B cell (primary cell): Measurements from ENCODE around the gene S1PR1. TPM values are rescaled to one million over a fixed set of nuclear protein-coding genes. Genes with fewer than 3 reads are reported as not detected.

Experiments
- ATAC-seq: fragments of 200-7000 bp; cut with Tn5 transposase; one replicate; pipeline ENCODE4 v1.10.0; 2021; ENCODE audit warnings: low read depth, mild to moderate bottlenecking, moderate number of reproducible peaks, moderate library complexity
- CTCF ChIA-PET: fragments of 350-600 bp; sonication (Branson Sonifier 250); formaldehyde crosslinking; loops from one replicate; lab custom pipeline; 2021; ENCODE audit warnings: antibody characterized with exemption, inconsistent platforms; lab: Charles Lee
- POLR2A ChIA-PET: fragments of 350-600 bp; sonication (Branson Sonifier 250); formaldehyde crosslinking; loops from one replicate; lab custom pipeline; 2021; ENCODE audit warnings: antibody characterized with exemption; lab: Charles Lee
- DNase-seq: peaks from one replicate; pipeline ENCODE4 v3.0.0; 2013
- H2AFZ ChIP-seq: 2 replicates; pipeline ENCODE4 v1.6.1; 2012; ENCODE audit warnings: mild to moderate bottlenecking, low read depth, low read length; ENCODE audit not compliant: insufficient read depth, poor library complexity, severe bottlenecking
- H3K27ac ChIP-seq, 2 donors: 1 replicate in 1 of 2; 2 replicates in 1 of 2; pipeline ENCODE4 v1.5.1; 2012 to 2013; ENCODE audit warnings: low read length in 2 of 2, mild to moderate bottlenecking in 2 of 2, moderate library complexity in 1 of 2
- H3K27me3 ChIP-seq, 4 experiments: fragments of 200-600 bp in 1 of 4; sonication (generic) in 1 of 4; replicated peaks in 1 of 4; 1 replicate in 2 of 4; 2 replicates in 2 of 4; pipeline versions ENCODE4 v1.6.1 to v1.7.0; 2013 to 2016; ENCODE audit warnings: low read length in 3 of 4, mild to moderate bottlenecking in 2 of 4, mixed read lengths in 1 of 4, moderate library complexity in 1 of 4; ENCODE audit not compliant: insufficient read depth in 4 of 4, control insufficient read depth in 3 of 4; ENCODE audit errors: control extremely low read depth in 1 of 4
- H3K36me3 ChIP-seq, 2 experiments: replicated peaks in 1 of 2; 1 replicate in 1 of 2; 2 replicates in 1 of 2; pipeline versions ENCODE4 v1.6.1 to v1.7.1; 2013; ENCODE audit warnings: low read length in 1 of 2; ENCODE audit not compliant: insufficient read depth in 2 of 2, control insufficient read depth in 1 of 2; ENCODE audit errors: control extremely low read depth in 1 of 2, extremely low read depth in 1 of 2
- H3K4me1 ChIP-seq, 2 donors: fragments of 200-600 bp in 1 of 2; sonication (generic) in 1 of 2; 1 replicate in 1 of 2; 2 replicates in 1 of 2; pipeline versions ENCODE4 v1.5.1 to v1.6.1; 2013 to 2017; ENCODE audit warnings: low read length in 2 of 2; ENCODE audit not compliant: control insufficient read depth in 2 of 2, insufficient read depth in 2 of 2
- H3K4me2 ChIP-seq: replicated peaks from 2 replicates; pipeline ENCODE3; 2012; ENCODE audit warnings: mild to moderate bottlenecking, low read depth, low read length; ENCODE audit not compliant: poor library complexity, severe bottlenecking
- H3K4me3 ChIP-seq, 5 experiments: fragments of 200-600 bp in 1 of 5; sonication (generic) in 1 of 5; 1 replicate in 3 of 5; 2 replicates in 2 of 5; pipeline versions ENCODE4 v1.5.1 to v1.7.0; 2011 to 2016; ENCODE audit warnings: low read length in 4 of 5, mild to moderate bottlenecking in 4 of 5, low read depth in 2 of 5, control low read depth in 1 of 5, moderate library complexity in 1 of 5; ENCODE audit not compliant: insufficient read depth in 1 of 5; ENCODE audit errors: control extremely low read depth in 1 of 5, extremely low read depth in 1 of 5
- H3K79me2 ChIP-seq: fragments of 200-600 bp; sonication (generic); one replicate; pipeline ENCODE4 v1.6.0; 2016; ENCODE audit warnings: low read length; ENCODE audit not compliant: control insufficient read depth, insufficient read depth
- H3K9ac ChIP-seq: fragments of 200-600 bp; sonication (generic); 2 replicates; pipeline ENCODE4 v1.6.1; 2017; ENCODE audit warnings: mild to moderate bottlenecking, low read length, moderate library complexity
- H3K9me3 ChIP-seq, 3 donors: one replicate each; pipeline versions ENCODE4 v1.6.1 to v1.7.1; 2013; ENCODE audit warnings: low read length in 2 of 3; ENCODE audit not compliant: control insufficient read depth in 2 of 3, insufficient read depth in 1 of 3; ENCODE audit errors: control extremely low read depth in 1 of 3
- H4K20me1 ChIP-seq: 2 replicates; pipeline ENCODE4 v1.6.0; 2012; ENCODE audit warnings: mild to moderate bottlenecking, low read length; ENCODE audit not compliant: insufficient read depth, control insufficient read depth, poor library complexity, severe bottlenecking
- H3K27ac Mint-ChIP-seq: one replicate; pipeline ENCODE4 v1.8.0; 2021; ENCODE audit warnings: mixed read lengths
- H3K27me3 Mint-ChIP-seq: one replicate; pipeline ENCODE4 v1.8.0; 2021; ENCODE audit warnings: mixed read lengths
- H3K4me1 Mint-ChIP-seq: one replicate; pipeline ENCODE4 v1.8.0; 2021; ENCODE audit warnings: mixed read lengths
- H3K4me3 Mint-ChIP-seq: one replicate; pipeline ENCODE4 v1.8.0; 2021; ENCODE audit warnings: mixed read lengths
- H3K9me3 Mint-ChIP-seq: one replicate; pipeline ENCODE4 v1.8.0; 2022; ENCODE audit warnings: mixed read lengths; ENCODE audit not compliant: insufficient read depth
- EZH2 ChIP-seq: IDR thresholded peaks from 2 replicates; pipeline ENCODE4 v1.6.1; 2012; ENCODE audit warnings: borderline replicate concordance, low read depth, mild to moderate bottlenecking, moderate library complexity, low read length; ENCODE audit not compliant: insufficient read depth, poor library complexity, severe bottlenecking
- WGBS: methylation state at CpG from one replicate; pipeline ENCODE4 v1.1.5; 2013; ENCODE audit warnings: missing lambda C conversion rate; ENCODE audit not compliant: insufficient coverage; 5-methylcytosine and 5-hydroxymethylcytosine counted together
- intact Hi-C: fragments of 100-400 bp; cut with micrococcal nuclease; formaldehyde crosslinking; loops from one replicate; pipeline ENCODE4 v1.10.0; 2022
- polyA plus RNA-seq: library from polyadenylated mRNA; depleted of rRNA; stranded (reverse); fragments of >200 nt; gene quantifications from 2 replicates; pipeline ENCODE4 v1.2.3, GENCODE V29; 2012
- total RNA-seq, 2 donors: library from RNA; stranded (reverse); fragments of 120-200 nt in 1 of 2; gene quantifications; 1 replicate in 1 of 2; 2 replicates in 1 of 2; pipeline versions ENCODE4 v1.2.3 to v1.2.4, GENCODE V29; 2013 to 2022
- TF ChIP-seq, protein P1 (sequence below): fragments of 200-600 bp; IDR thresholded peaks from one replicate; pipeline ENCODE4 v1.8.0; 2022; ENCODE audit warnings: antibody characterized with exemption, mild to moderate bottlenecking

S1PR1 gene
- total and polyA plus RNA-seq, 2 donors (not counting 1 experiment from before 2014, with no cell fraction given), result 44.5 to 225 TPM

DNA sequence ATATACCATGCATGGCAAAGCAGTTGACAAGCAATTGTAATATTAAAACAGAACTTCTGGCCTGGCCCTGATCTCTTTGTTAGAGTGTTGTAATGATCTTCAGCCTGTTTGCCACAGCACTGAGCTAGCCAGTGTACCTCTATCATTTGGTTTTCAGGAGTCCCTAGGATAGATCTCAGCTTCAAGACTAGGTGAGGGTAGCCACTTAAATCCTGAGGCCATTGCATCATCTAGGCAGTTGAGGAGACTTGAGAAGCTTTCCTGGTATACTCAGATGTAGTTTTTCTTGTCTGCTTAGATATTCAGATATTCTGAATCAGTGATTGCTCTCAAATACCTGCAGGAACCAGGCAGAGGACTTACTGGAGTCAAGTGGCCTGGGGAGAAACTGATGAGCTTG, 14.7 kb downstream of the S1PR1 start:
- peaks cover 49% of the 10 kb centered on the region for H3K4me1 Mint-ChIP-seq
- no peak overlapping the region for H2AFZ ChIP-seq

DNA sequence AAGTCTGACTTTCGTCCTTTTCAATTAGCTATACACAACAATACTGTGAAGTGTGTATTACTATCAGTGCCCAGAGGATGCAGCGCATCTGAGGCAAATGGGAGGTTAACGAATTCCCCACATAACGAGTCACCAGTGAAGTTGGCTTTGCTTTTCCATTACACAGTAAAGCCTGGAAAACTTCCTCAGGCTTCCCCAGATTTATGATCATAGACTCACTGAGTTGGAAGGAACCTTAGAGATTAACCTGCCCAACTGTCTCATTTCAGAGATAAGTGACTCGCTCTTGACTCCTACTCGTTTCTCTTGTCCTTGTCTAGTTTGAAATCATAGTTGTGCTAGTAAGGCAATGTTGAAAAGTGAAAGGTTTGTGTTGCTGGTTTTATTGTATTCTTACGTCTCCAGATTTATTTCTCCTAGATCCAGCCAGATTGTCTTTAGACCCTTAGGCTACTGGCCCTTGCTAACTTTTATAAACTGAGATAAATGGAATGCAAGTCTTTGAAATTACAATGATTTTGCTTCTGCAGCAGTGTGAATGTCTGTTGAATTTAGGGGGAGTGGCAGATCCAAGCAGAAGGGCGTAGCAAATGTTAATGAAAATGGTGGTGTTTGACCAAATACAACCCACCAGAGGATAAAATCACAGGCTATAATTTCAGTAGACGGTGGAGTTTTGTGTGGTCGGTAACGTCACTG, 17.3 kb downstream of the S1PR1 start:
- H3K79me2 ChIP-seq, result no peaks in the 10 kb centered on the region
- intact Hi-C loops, result no loop called here
- Mint-ChIP-seq H3K4me3 (no peak overlapping the region), H3K27me3 (no peaks in the 10 kb centered on the region), H3K9me3 (no peaks in the 10 kb centered on the region), H3K4me1 (peaks cover 51% of the 10 kb centered on the region), H3K27ac (no peak overlapping the region)
- DNase-seq (no peak), ATAC-seq (no peak)
- no peak overlapping the region for H3K4me3 ChIP-seq
- ChIA-PET POLR2A (no interaction called here), CTCF (interaction anchor here (0.6 to 3.7 kb wide), 3 partner anchors 9 to 35 kb away, joined by 3 to 38 read pairs (median 3); no protein-coding TSS in a partner anchor)
- peaks cover 43 to 48% of the 10 kb centered on the region in 2 donors for H3K4me1 ChIP-seq
- H3K36me3 ChIP-seq, result no peaks in the 10 kb centered on the region
- TF ChIP-seq, protein P1, sequence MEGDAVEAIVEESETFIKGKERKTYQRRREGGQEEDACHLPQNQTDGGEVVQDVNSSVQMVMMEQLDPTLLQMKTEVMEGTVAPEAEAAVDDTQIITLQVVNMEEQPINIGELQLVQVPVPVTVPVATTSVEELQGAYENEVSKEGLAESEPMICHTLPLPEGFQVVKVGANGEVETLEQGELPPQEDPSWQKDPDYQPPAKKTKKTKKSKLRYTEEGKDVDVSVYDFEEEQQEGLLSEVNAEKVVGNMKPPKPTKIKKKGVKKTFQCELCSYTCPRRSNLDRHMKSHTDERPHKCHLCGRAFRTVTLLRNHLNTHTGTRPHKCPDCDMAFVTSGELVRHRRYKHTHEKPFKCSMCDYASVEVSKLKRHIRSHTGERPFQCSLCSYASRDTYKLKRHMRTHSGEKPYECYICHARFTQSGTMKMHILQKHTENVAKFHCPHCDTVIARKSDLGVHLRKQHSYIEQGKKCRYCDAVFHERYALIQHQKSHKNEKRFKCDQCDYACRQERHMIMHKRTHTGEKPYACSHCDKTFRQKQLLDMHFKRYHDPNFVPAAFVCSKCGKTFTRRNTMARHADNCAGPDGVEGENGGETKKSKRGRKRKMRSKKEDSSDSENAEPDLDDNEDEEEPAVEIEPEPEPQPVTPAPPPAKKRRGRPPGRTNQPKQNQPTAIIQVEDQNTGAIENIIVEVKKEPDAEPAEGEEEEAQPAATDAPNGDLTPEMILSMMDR, result no peak
- no peak for TF ChIP-seq EZH2
- no peak overlapping the region for H3K27ac ChIP-seq
- no peak overlapping the region for H3K4me2 ChIP-seq
- WGBS, result 100% methylated on average over 2 of the region's 11 CpGs
- H3K9me3 ChIP-seq, result no peaks in the 10 kb centered on the region
- no peak overlapping the region for H3K9ac ChIP-seq
- H4K20me1 ChIP-seq, result no peaks in the 10 kb centered on the region
- no peaks in the 10 kb centered on the region for H3K27me3 ChIP-seq
- no peak overlapping the region for H2AFZ ChIP-seq

More for the DNA sequence above, 14.7 kb downstream of the S1PR1 start:
- H3K27me3 ChIP-seq, result no peaks in the 10 kb centered on the region
- CTCF ChIA-PET, result interaction anchor here (0.6 to 7.9 kb wide), 14 partner anchors 8 to 330 kb away, joined by 3 to 164 read pairs (median 3); partner anchors contain the start of gene S1PR1
- DNase-seq (no peak), ATAC-seq (no peak)
- intact Hi-C loops, result loop anchor here (2.0 kb wide), 1 partner anchor 17 kb away; no protein-coding TSS in a partner anchor
- H3K9me3 ChIP-seq, result no peaks in the 10 kb centered on the region
- no peak overlapping the region for H3K9ac ChIP-seq
- no peak overlapping the region for H3K4me2 ChIP-seq
- peaks cover 43 to 50% of the 10 kb centered on the region in 2 donors for H3K4me1 ChIP-seq
- POLR2A ChIA-PET, result interaction anchor here (1.0 to 2.3 kb wide), 2 partner anchors 15 to 36 kb away, joined by 7 to 16 read pairs; partner anchors contain the start of gene S1PR1
- no peak overlapping the region for H3K27ac ChIP-seq
- Mint-ChIP-seq H3K27ac (no peak overlapping the region), H3K9me3 (no peaks in the 10 kb centered on the region), H3K4me3 (no peak overlapping the region), H3K27me3 (no peaks in the 10 kb centered on the region)
- H3K36me3 ChIP-seq, result no peaks in the 10 kb centered on the region
- H3K79me2 ChIP-seq, result no peaks in the 10 kb centered on the region
- no peak overlapping the region for H3K4me3 ChIP-seq
- no peak for TF ChIP-seq EZH2
- TF ChIP-seq, protein P1, result no peak
- H4K20me1 ChIP-seq, result no peaks in the 10 kb centered on the region
